Fibroblast of pulmonary artery (primary cell): ENCODE measurements around the gene CSMD2.

Source experiments
- DNase-seq: peaks from one replicate; pipeline ENCODE4 v3.0.0-alpha.2; 2010; ENCODE audit warnings: low read depth
- H3K4me3 ChIP-seq: replicated peaks from 2 replicates; pipeline ENCODE4 v1.5.1; 2011; ENCODE audit warnings: low read depth, mild to moderate bottlenecking, control low read depth, low read length, moderate library complexity
- CTCF ChIP-seq: IDR thresholded peaks from 2 replicates; pipeline ENCODE4 v1.5.1; 2011; ENCODE audit warnings: mild to moderate bottlenecking, control low read depth, low read length, inconsistent platforms; ENCODE audit errors: missing control alignments

The CSMD2 gene

DNA sequence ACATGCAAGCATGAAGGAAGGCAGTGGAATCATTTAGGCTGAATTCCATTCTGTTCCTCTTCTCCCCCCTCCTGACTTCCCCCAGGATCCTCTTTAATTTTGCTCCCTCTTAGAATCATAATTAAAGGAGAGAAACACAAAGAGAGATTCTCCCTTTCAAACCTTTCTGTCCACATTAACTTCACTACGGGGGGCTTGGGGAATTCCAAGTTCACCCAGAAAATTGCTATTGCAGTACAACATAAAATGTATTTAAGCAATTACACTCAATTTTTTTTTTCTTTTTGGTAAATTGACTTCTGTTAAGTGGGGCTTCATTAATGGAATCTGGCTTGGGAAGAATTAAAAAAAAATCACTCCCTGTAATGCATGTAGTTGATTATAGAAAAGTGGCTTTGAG lies 314.5 kb downstream of the CSMD2 start:
- no peak for DNase-seq
- no peak for TF ChIP-seq CTCF
- H3K4me3 ChIP-seq: no peak overlapping the region

GRCh38 chr1:33849211-33849610 lies 315.8 kb downstream of the CSMD2 start:
- DNase-seq: no peak
- no peak for TF ChIP-seq CTCF
- H3K4me3 ChIP-seq: no peak overlapping the region

DNA sequence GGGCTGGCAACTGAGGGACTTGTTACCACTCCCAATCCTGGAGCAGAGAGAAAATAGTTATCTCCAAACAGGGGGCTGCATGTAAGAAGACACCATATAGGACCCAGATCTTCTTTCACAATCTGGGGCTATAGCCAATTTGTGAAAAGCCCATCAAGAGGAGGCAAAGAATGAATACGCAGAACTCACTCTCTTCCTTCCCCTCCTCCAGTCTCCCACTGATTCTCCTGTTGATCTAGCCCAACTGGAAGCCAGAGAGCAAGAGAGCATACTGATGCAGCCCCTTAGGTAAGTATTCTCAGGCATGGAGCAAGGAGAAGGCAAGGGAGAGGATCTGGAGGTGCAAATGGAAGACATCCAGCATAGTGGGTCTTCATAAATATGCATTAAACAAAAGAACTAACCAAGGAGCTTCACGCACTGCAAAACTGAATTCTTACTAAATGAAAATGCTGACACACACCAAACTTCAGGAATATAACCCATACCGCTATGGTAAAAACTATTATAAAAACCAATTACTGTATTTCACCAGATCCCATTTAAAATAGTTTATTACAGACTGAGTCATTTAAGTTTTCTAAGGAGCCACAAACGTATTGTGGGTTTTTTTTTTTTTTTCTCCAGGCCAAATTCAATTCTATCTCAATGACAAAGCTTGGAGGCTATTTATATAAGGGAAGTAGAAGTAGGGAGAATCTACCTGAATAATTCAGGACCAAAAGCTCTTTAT lies 316.7 kb downstream of the CSMD2 start:
- no peak for DNase-seq
- TF ChIP-seq CTCF: no peak

GRCh38 chr1:33846861-33847260 lies 318.2 kb downstream of the CSMD2 start:
- no peak overlapping the region for H3K4me3 ChIP-seq
- no peak for TF ChIP-seq CTCF
- DNase-seq: no peak

More for the DNA sequence above, 316.7 kb downstream of the CSMD2 start:
- H3K4me3 ChIP-seq: no peak overlapping the region

DNA sequence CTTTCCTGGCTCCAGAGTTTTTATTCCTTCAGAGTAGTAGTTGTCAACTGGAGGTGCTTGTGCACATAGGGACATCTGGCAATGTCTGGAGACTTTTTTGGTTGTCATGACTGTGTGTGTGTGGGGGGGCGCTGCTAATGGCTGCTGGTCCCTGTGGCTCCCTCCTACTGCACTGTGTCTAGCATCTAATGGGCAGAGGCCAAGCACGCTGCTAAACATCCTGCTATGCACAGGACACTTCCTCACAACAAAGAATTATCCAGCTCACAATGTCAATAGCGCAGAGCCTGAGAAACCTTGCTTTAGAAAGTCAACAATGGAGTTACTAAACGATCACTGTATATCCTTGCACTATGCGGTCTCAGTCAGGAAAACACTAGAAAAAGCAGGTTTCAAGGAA lies 320.9 kb downstream of the CSMD2 start:
- TF ChIP-seq CTCF: no peak
- H3K4me3 ChIP-seq: no peak overlapping the region
- DNase-seq: no peak

GRCh38 chr1:33842348-33842747 lies 322.7 kb downstream of the CSMD2 start:
- no peak for DNase-seq
- no peak for TF ChIP-seq CTCF
- H3K4me3 ChIP-seq: no peak overlapping the region

GRCh38 chr1:33841494-33841893 lies 323.5 kb downstream of the CSMD2 start:
- no peak for TF ChIP-seq CTCF
- no peak overlapping the region for H3K4me3 ChIP-seq
- no peak for DNase-seq
